ENCODE results near the gene CHD2.

- TF ChIP-seq EZH2 (IDR thresholded peaks at IDR 0.05; ENCODE audit: low read depth) (no peak), CTCF (conservative IDR thresholded peaks at IDR 0.05) (no peak)
Observed at GRCh38 chr15:92908713-92909057, 8.6 kb downstream of the CHD2 start.
